Transverse colon (tissue), 4 donors: ENCODE measurements around the gene PLCXD1.

ENCODE experiments used
- CTCF ChIP-seq, 5 experiments: fragments of 200-600 bp in 3 of 5; fragments of 450-650 bp in 2 of 5; sonication (generic) in 3 of 5; IDR thresholded peaks; 1 replicate in 2 of 5; 2 replicates in 3 of 5; pipeline ENCODE4 v1.5.1; 2016 to 2017; ENCODE audit warnings: antibody characterized with exemption in 5 of 5, inconsistent platforms in 3 of 5, mild to moderate bottlenecking in 2 of 5, moderate library complexity in 1 of 5
- EP300 ChIP-seq: sonication (generic); formaldehyde crosslinking; IDR thresholded peaks from one replicate; pipeline ENCODE4 v1.6.1; 2017; ENCODE audit warnings: antibody characterized with exemption, low read depth
- POLR2AphosphoS5 ChIP-seq, 3 donors: sonication (generic); formaldehyde crosslinking; IDR thresholded peaks; one replicate each; pipeline ENCODE4 v1.6.1; 2016; ENCODE audit warnings: antibody characterized with exemption in 3 of 3

GRCh38 chrX:300334-300733, 19.2 kb downstream of the PLCXD1 start:
- TF ChIP-seq CTCF (IDR thresholded peaks at IDR 0.05) (no peak), EP300 (no peak), POLR2AphosphoS5 (IDR thresholded peaks at IDR 0.05) (no peak)
